CD8-positive, alpha-beta memory T cell (primary cell): Measurements from ENCODE around the gene SLC4A1. TPM values are rescaled to one million over a fixed set of nuclear protein-coding genes. Genes with fewer than 3 reads are reported as not detected.

Experiments used
- CTCF ChIA-PET: fragments of 350-600 bp; sonication (Branson Sonifier 250); formaldehyde crosslinking; loops from one replicate; lab custom pipeline; 2021; ENCODE audit warnings: antibody characterized with exemption; lab: Charles Lee
- POLR2A ChIA-PET: fragments of 350-600 bp; sonication (Branson Sonifier 250); formaldehyde crosslinking; loops from one replicate; lab custom pipeline; 2021; ENCODE audit warnings: antibody characterized with exemption; lab: Charles Lee
- DNase-seq, 5 donors: peaks; one replicate each; pipeline versions ENCODE4 v3.0.0 to v3.0.0-alpha.2; 2020 to 2022; ENCODE audit warnings: mixed read lengths in 1 of 5
- H3K27ac ChIP-seq: one replicate; pipeline ENCODE4 v1.7.0; 2013; ENCODE audit warnings: low read depth, mild to moderate bottlenecking, low read length, moderate library complexity
- H3K27me3 ChIP-seq: 2 replicates; pipeline ENCODE4 v1.7.0; 2013; ENCODE audit warnings: low read length, mild to moderate bottlenecking; ENCODE audit not compliant: insufficient read depth, poor library complexity, severe bottlenecking
- H3K36me3 ChIP-seq: 2 replicates; pipeline ENCODE4 v1.7.0; 2013; ENCODE audit warnings: mild to moderate bottlenecking, low read length, moderate library complexity; ENCODE audit not compliant: insufficient read depth
- H3K4me1 ChIP-seq: 2 replicates; pipeline ENCODE4 v1.7.0; 2013; ENCODE audit warnings: mild to moderate bottlenecking, low read length, moderate library complexity; ENCODE audit not compliant: insufficient read depth
- H3K4me3 ChIP-seq: 2 replicates; pipeline ENCODE4 v1.7.0; 2013; ENCODE audit warnings: mild to moderate bottlenecking, low read length
- H3K9me3 ChIP-seq: 2 replicates; pipeline ENCODE4 v1.7.0; 2013; ENCODE audit warnings: mild to moderate bottlenecking, low read length
- H3K27ac Mint-ChIP-seq, 8 donors: one replicate each; pipeline ENCODE4 v1.8.0; 2020 to 2021; ENCODE audit warnings: mixed read lengths in 8 of 8, mild to moderate bottlenecking in 6 of 8, inconsistent platforms in 3 of 8, moderate library complexity in 3 of 8
- H3K27me3 Mint-ChIP-seq, 2 donors: one replicate each; pipeline ENCODE4 v1.8.0; 2020 to 2021; ENCODE audit warnings: mixed read lengths in 2 of 2, mild to moderate bottlenecking in 1 of 2, moderate library complexity in 1 of 2
- H3K36me3 Mint-ChIP-seq, 3 donors: one replicate each; pipeline ENCODE4 v1.8.0; 2020 to 2021; ENCODE audit warnings: mixed read lengths in 3 of 3, inconsistent platforms in 1 of 3, mild to moderate bottlenecking in 1 of 3
- H3K4me1 Mint-ChIP-seq, 3 donors: one replicate each; pipeline ENCODE4 v1.8.0; 2020 to 2021; ENCODE audit warnings: mixed read lengths in 3 of 3, inconsistent platforms in 1 of 3, mild to moderate bottlenecking in 1 of 3
- H3K4me3 Mint-ChIP-seq, 7 donors: one replicate each; pipeline ENCODE4 v1.8.0; 2020 to 2021; ENCODE audit warnings: mixed read lengths in 7 of 7, mild to moderate bottlenecking in 6 of 7, moderate library complexity in 4 of 7, inconsistent platforms in 2 of 7
- H3K9me3 Mint-ChIP-seq, 5 donors: one replicate each; pipeline ENCODE4 v1.8.0; 2020 to 2022; ENCODE audit warnings: mixed read lengths in 5 of 5, mild to moderate bottlenecking in 3 of 5, moderate library complexity in 2 of 5, inconsistent platforms in 1 of 5
- polyA plus RNA-seq: library from polyadenylated mRNA; unstranded; fragments of 300-500 nt; fragmentation: Illumina TruSeq; gene quantifications from one replicate; pipeline ENCODE4 v1.2.3, GENCODE V29; 2021
- total RNA-seq, 2 experiments: library from RNA; stranded (reverse); gene quantifications; one replicate each; pipeline ENCODE4 v1.2.3, GENCODE V29; 2021

The SLC4A1 gene
- total and polyA plus RNA-seq, 3 experiments from 2014 or later, result not detected

DNA sequence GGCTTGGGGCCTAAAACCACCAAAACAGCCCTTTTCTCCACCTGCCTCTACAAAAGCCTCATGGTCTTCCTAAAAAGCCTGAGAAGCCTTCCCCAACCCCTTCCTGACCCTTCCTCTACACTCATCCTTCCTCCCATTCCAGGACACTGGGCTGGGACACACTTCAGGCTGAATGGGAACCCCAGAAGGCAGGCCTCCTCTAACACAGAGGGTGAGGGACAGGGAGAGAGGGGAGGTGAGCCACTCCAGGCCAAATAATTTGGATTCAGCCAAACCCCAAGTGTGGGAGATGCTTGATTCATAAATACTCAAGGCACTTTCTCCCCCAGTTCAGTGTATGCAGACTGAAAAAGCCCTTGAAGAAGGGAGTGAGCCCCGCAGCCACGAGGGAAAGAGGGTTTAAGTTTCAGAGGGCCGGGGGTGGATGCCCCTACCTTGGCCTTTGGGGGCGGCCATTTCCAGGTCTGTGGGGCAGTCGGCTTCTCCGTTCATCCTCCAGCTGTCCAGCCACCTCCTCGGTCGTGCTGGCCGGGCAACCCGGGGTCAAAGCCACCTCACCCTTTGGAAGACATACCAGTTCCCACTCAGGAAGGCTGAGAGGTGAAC lies 50.1 kb downstream of the SLC4A1 start:
- Histone ChIP-seq H3K4me1 (peaks cover 62% of the 10 kb centered on the region), H3K4me3 (peak overlapping the region; percentile 59), H3K36me3 (peaks cover 20% of the 10 kb centered on the region), H3K9me3 (no peaks in the 10 kb centered on the region), H3K27ac (peak overlapping the region; percentile 81), H3K27me3 (no peaks in the 10 kb centered on the region)
- H3K4me1 Mint-ChIP-seq, result peaks cover 56 to 65% (median 56%) of the 10 kb centered on the region in 3 donors
- peak overlapping the region; percentile 76 to 89 (median 81) for H3K4me3 Mint-ChIP-seq
- CTCF ChIA-PET, result interaction anchor here (0.8 to 11.1 kb wide), 9 partner anchors 8 to 128 kb away, joined by 3 to 100 read pairs (median 8); partner anchors contain the start of genes GRN and SLC25A39
- peak in 1 of 5 donors; percentile 59 for DNase-seq
- peaks cover 11 to 56% (median 22%) of the 10 kb centered on the region in 3 donors for H3K36me3 Mint-ChIP-seq
- H3K9me3 Mint-ChIP-seq, result no peaks in the 10 kb centered on the region
- POLR2A ChIA-PET, result interaction anchor here (0.6 to 6.2 kb wide), 15 partner anchors 7 to 857 kb away, joined by 3 to 58 read pairs (median 10); partner anchors contain the start of genes ATXN7L3, SLC25A39 and TMUB2
- H3K27ac Mint-ChIP-seq, result peak overlapping the region; percentile 61 to 97 (median 84)
- H3K27me3 Mint-ChIP-seq, result no peaks in the 10 kb centered on the region

DNA sequence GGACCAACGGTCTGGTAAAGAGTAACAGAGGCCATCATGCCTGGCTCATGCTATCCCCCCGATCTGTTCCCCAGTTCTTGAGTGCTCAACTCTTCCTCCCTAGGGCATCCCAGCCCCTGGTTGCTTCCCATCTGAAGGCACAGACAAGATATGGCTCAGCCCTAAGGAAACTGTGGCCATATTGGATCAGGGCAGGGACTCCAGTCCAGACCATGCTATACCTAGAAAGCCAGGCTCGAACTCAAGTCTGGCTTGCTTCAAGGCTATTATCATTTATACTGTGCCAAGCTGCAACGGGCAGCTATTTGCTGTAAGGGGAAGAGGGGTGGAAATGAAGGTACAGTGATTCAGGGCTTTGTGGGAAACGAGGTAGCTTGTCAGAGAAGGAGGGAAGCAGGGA lies 51.2 kb downstream of the SLC4A1 start:
- Histone ChIP-seq H3K27me3 (no peaks in the 10 kb centered on the region), H3K9me3 (no peaks in the 10 kb centered on the region), H3K4me1 (peaks cover 56% of the 10 kb centered on the region), H3K27ac (peak overlapping the region; percentile 81), H3K4me3 (peak overlapping the region; percentile 59), H3K36me3 (peaks cover 22% of the 10 kb centered on the region)
- Mint-ChIP-seq H3K9me3 (no peaks in the 10 kb centered on the region), H3K4me3 (peak overlapping the region; percentile 76 to 89 (median 81)), H3K27me3 (no peaks in the 10 kb centered on the region), H3K4me1 (peaks cover 49 to 60% (median 52%) of the 10 kb centered on the region in 3 donors), H3K36me3 (peaks cover 11 to 61% (median 22%) of the 10 kb centered on the region in 3 donors), H3K27ac (peak overlapping the region; percentile 68 to 97 (median 86))
- POLR2A ChIA-PET, result interaction anchor here (0.5 to 6.2 kb wide), 12 partner anchors 11 to 137 kb away, joined by 4 to 50 read pairs (median 6); partner anchors contain the start of genes ATXN7L3, HDAC5, SLC25A39 and TMUB2
- no peak for DNase-seq
- CTCF ChIA-PET, result interaction anchor here (1.0 to 11.1 kb wide), 10 partner anchors 9 to 129 kb away, joined by 3 to 100 read pairs (median 6); partner anchors contain the start of genes GRN, RUNDC3A and SLC25A39

DNA sequence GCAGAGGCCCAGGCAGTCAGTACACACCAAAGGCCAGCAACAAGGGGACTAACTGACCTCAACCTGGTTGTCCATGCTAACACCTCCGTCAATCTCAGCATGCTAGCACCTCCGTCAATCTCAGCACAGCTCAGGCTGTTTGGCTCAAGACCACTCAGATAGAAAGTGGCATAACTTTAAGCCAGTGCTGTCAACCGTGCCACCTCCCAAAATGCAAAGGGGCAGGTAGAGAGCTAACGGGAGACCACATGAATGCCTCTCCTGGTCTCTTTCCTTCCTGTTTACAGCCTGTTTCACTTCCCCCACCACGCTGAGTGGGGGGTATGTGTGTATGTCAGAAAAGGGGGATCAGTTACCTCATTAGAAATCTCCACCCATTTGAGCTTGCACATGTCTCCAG lies 51.8 kb downstream of the SLC4A1 start:
- H3K4me3 ChIP-seq, result peak overlapping the region; percentile 59
- H3K4me3 Mint-ChIP-seq, result peak overlapping the region; percentile 76 to 89 (median 81)
- no peaks in the 10 kb centered on the region for H3K27me3 ChIP-seq
- DNase-seq, result peak in 3 of 5 donors; percentile 59 to 85 (median 68)
- H3K36me3 Mint-ChIP-seq, result peaks cover 11 to 62% (median 22%) of the 10 kb centered on the region in 3 donors
- peaks cover 60% of the 10 kb centered on the region for H3K4me1 ChIP-seq
- H3K27me3 Mint-ChIP-seq, result no peaks in the 10 kb centered on the region
- H3K27ac ChIP-seq, result peak overlapping the region; percentile 20
- CTCF ChIA-PET, result interaction anchor here (1.0 to 11.1 kb wide), 10 partner anchors 9 to 129 kb away, joined by 3 to 100 read pairs (median 6); partner anchors contain the start of genes GRN, RUNDC3A and SLC25A39
- peaks cover 46 to 63% (median 52%) of the 10 kb centered on the region in 3 donors for H3K4me1 Mint-ChIP-seq
- H3K27ac Mint-ChIP-seq, result peak overlapping the region; percentile 9 to 97 (median 84)
- POLR2A ChIA-PET, result interaction anchor here (1.0 to 6.2 kb wide), 11 partner anchors 8 to 137 kb away, joined by 3 to 50 read pairs (median 5); partner anchors contain the start of genes ATXN7L3, SLC25A39 and TMUB2
- H3K9me3 Mint-ChIP-seq, result no peaks in the 10 kb centered on the region
- peaks cover 27% of the 10 kb centered on the region for H3K36me3 ChIP-seq
- no peaks in the 10 kb centered on the region for H3K9me3 ChIP-seq

DNA sequence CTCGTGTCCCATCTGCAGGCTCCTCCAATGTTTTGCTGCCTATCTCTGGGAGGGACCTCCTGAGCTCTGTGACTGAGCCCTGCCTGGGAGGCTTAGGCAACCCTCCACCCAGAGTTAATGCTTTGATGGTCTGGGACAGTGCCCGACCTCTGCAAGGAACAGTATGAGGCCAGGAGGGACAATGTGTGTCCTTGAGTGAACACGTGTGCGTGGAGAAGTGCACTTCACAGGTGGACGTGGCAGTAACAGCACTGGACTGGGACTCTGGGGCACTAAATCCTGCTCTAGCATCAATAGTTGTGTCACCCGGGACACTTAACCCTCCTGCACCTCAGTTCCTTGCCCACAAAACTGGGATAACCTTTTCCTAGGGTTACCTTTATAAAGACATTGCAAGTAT lies 53.0 kb downstream of the SLC4A1 start:
- peaks cover 72% of the 10 kb centered on the region for H3K4me1 ChIP-seq
- Mint-ChIP-seq H3K36me3 (peaks cover 11 to 66% (median 22%) of the 10 kb centered on the region in 3 donors), H3K27ac (peak overlapping the region; percentile 2 to 97 (median 84)), H3K27me3 (peaks cover 0 to 3% of the 10 kb centered on the region in 2 donors), H3K4me3 (peak overlapping the region; percentile 41 to 85 (median 76)), H3K9me3 (no peaks in the 10 kb centered on the region), H3K4me1 (peaks cover 49 to 72% (median 56%) of the 10 kb centered on the region in 3 donors)
- CTCF ChIA-PET, result interaction anchor here (11.1 kb wide), 1 partner anchor 117 kb away, joined by 100 read pairs; no protein-coding TSS in a partner anchor
- H3K4me3 ChIP-seq, result no peak overlapping the region
- H3K27me3 ChIP-seq, result no peaks in the 10 kb centered on the region
- H3K27ac ChIP-seq, result no peak overlapping the region
- peaks cover 37% of the 10 kb centered on the region for H3K36me3 ChIP-seq
- no peaks in the 10 kb centered on the region for H3K9me3 ChIP-seq
- POLR2A ChIA-PET, result interaction anchor here (0.6 to 3.8 kb wide), 4 partner anchors 112 to 169 kb away, joined by 3 to 23 read pairs (median 10); no protein-coding TSS in a partner anchor
- no peak for DNase-seq

DNA sequence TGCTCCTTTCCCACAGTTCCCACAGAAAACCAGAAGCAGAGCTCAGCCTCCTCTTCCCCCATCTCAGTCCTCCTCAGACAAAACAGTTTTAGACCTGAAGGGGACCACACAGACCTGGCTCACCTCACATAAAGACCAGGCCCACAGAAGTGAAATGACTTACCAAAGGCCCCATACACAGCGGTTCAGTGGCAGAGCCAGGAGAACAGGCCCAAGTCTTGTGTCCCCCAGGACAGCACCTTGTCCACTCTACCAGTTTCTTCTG lies 53.8 kb downstream of the SLC4A1 start:
- Mint-ChIP-seq H3K36me3 (peaks cover 11 to 72% (median 22%) of the 10 kb centered on the region in 3 donors), H3K27ac (peak overlapping the region; percentile 66 to 97 (median 74)), H3K27me3 (peaks cover 0 to 3% of the 10 kb centered on the region in 2 donors), H3K4me3 (peak overlapping the region in 3 of 7 donors; percentile 3 to 36 (median 22)), H3K4me1 (peaks cover 49 to 75% (median 56%) of the 10 kb centered on the region in 3 donors), H3K9me3 (no peaks in the 10 kb centered on the region)
- DNase-seq, result no peak
- Histone ChIP-seq H3K36me3 (peaks cover 44% of the 10 kb centered on the region), H3K9me3 (no peaks in the 10 kb centered on the region), H3K4me1 (peaks cover 79% of the 10 kb centered on the region), H3K27me3 (no peaks in the 10 kb centered on the region), H3K4me3 (no peak overlapping the region), H3K27ac (no peak overlapping the region)
- CTCF ChIA-PET, result interaction anchor here (1.0 to 11.1 kb wide), 2 partner anchors 33 to 118 kb away, joined by 3 to 100 read pairs; no protein-coding TSS in a partner anchor
- POLR2A ChIA-PET, result interaction anchor here (0.9 kb wide), 1 partner anchor 117 kb away, joined by 3 read pairs; no protein-coding TSS in a partner anchor

DNA sequence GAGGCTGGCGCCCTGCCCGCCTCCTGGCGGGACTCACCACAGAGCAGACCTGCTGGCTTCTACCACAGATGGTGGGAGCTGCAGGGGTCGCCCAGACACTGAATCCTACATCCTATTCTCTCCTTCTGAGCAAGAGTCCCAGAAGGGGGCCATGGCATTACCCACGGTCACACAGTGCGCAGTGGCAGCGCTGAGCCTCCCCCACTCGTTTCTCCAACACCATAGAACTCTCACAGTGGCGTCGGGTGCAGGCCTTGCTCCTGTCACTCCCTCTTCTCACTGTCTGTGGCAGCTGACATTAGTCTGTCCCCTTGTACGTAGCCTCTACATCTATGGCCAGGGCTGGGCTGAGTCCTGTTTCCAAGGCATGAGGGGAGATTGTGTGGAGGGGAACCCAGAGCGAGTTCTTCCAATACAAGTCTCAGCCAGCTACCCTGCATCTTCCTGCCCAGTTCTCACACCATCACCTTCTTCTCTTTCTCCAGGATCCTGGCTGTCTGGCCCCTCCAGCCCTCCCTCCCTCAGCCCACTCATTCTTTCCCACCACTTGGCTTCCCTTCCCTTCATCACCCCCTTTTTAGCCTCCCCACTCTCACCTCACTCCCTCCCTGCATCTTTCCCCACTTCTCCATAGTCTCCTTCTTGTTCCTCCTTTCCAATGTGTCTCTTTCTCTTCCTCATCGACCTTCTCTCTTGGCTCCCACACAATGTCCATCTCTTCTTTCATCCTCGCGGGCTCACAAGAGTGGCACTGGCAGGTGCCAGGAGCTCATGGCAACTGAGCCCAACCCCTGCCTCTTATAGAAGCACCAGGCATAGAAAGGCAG lies 54.3 kb downstream of the SLC4A1 start:
- no peak overlapping the region for H3K27ac ChIP-seq
- H3K27me3 ChIP-seq, result no peaks in the 10 kb centered on the region
- peaks cover 0 to 3% of the 10 kb centered on the region in 2 donors for H3K27me3 Mint-ChIP-seq
- DNase-seq, result no peak
- ChIA-PET CTCF (interaction anchor here (0.9 to 11.1 kb wide), 5 partner anchors 34 to 139 kb away, joined by 3 to 100 read pairs (median 50); partner anchors contain the start of genes GRN and SLC25A39), POLR2A (interaction anchor here (0.9 kb wide), 1 partner anchor 117 kb away, joined by 3 read pairs; no protein-coding TSS in a partner anchor)
- H3K27ac Mint-ChIP-seq, result peak overlapping the region; percentile 66 to 97 (median 78)
- peaks cover 12 to 77% (median 22%) of the 10 kb centered on the region in 3 donors for H3K36me3 Mint-ChIP-seq
- H3K36me3 ChIP-seq, result peaks cover 50% of the 10 kb centered on the region
- no peaks in the 10 kb centered on the region for H3K9me3 ChIP-seq
- H3K4me3 ChIP-seq, result no peak overlapping the region
- H3K4me3 Mint-ChIP-seq, result peak overlapping the region in 4 of 7 donors; percentile 22 to 71 (median 36)
- H3K9me3 Mint-ChIP-seq, result no peaks in the 10 kb centered on the region
- peaks cover 79% of the 10 kb centered on the region for H3K4me1 ChIP-seq
- peaks cover 49 to 76% (median 56%) of the 10 kb centered on the region in 3 donors for H3K4me1 Mint-ChIP-seq
